HepG2 (cell line): ENCODE measurements around the gene ARHGAP35. TPM values are rescaled to one million over a fixed set of nuclear protein-coding genes. Genes with fewer than 3 reads are reported as not detected.

ENCODE experiments used
- ATAC-seq: fragments of 200-7000 bp; cut with Tn5 transposase; 3 replicates; pipeline ENCODE4 v1.9.1; 2020; ENCODE audit warnings: mild to moderate bottlenecking, moderate library complexity
- BruUV-seq: library from RNA; stranded (reverse); fragments of 400-500 nt; replicated peaks from 2 replicates; lab custom pipeline; 2021; lab: Mats Ljungman, UMichigan
- CTCF ChIA-PET: fragments of 300-600 bp; formaldehyde crosslinking; extraction: SDS; loops from one replicate; lab custom pipeline; 2021; ENCODE audit warnings: low total read pairs, inconsistent platforms, low intra/inter-chr PET ratio; lab: Yijun Ruan, JAX
- POLR2A ChIA-PET: fragments of 350-600 bp; sonication (Branson Sonifier 250); formaldehyde crosslinking; loops from one replicate; lab custom pipeline; 2020; ENCODE audit warnings: antibody characterized with exemption, inconsistent platforms; lab: Yijun Ruan, JAX
- DNase-seq: peaks from one replicate; pipeline ENCODE4 v3.0.0-alpha.2; 2015; ENCODE audit warnings: low spot score
- FAIRE-seq: peaks from 3 replicates; lab custom pipeline; 2011; peaks lifted over from hg19 to GRCh38; lab: Jason Lieb, UNC
- H2AFZ ChIP-seq: one replicate; pipeline ENCODE4 v1.6.1; 2011; ENCODE audit warnings: low read length, inconsistent platforms
- H3K27ac ChIP-seq: fragments of 300-600 bp; 3 replicates; pipeline ENCODE4 v1.8.0; 2011; ENCODE audit warnings: mixed run types, mild to moderate bottlenecking, mixed read lengths, low read length, inconsistent platforms; ENCODE audit not compliant: insufficient read depth; ENCODE audit errors: extremely low read length
- H3K27me3 ChIP-seq, 2 experiments: fragments of 200-600 bp in 1 of 2; 2 replicates in 1 of 2; 3 replicates in 1 of 2; pipeline versions ENCODE4 v1.6.0 to v1.8.0; 2011; ENCODE audit warnings: low read length in 2 of 2, mild to moderate bottlenecking in 2 of 2, moderate library complexity in 2 of 2, inconsistent platforms in 1 of 2; ENCODE audit not compliant: insufficient read depth in 2 of 2, control insufficient read depth in 1 of 2
- H3K36me3 ChIP-seq, 2 experiments: fragments of 200-600 bp in 1 of 2; replicated peaks in 1 of 2; 2 replicates in 1 of 2; 3 replicates in 1 of 2; pipeline versions ENCODE4 v1.5.1 to v1.8.0; 2011; ENCODE audit warnings: low read length in 2 of 2, inconsistent platforms in 1 of 2; ENCODE audit not compliant: insufficient read depth in 2 of 2, control insufficient read depth in 1 of 2
- H3K4me1 ChIP-seq: 2 replicates; pipeline ENCODE4 v1.5.1; 2012; ENCODE audit warnings: low read length, inconsistent platforms; ENCODE audit not compliant: insufficient read depth
- H3K4me2 ChIP-seq: 2 replicates; pipeline ENCODE4 v1.6.0; 2011; ENCODE audit warnings: low read depth, low read length, inconsistent platforms
- H3K4me3 ChIP-seq, 3 experiments: fragments of 200-600 bp in 1 of 3; sonication (generic), shearing (Covaris generic) in 1 of 3; replicated peaks in 1 of 3; 2 replicates each; pipeline ENCODE4 v1.5.1; 2011 to 2016; ENCODE audit warnings: low read length in 3 of 3, inconsistent platforms in 2 of 3, low read depth in 2 of 3, mild to moderate bottlenecking in 2 of 3, control low read depth in 1 of 3, mixed read lengths in 1 of 3; ENCODE audit not compliant: insufficient read depth in 1 of 3
- H3K79me2 ChIP-seq: one replicate; pipeline ENCODE4 v1.6.1; 2011; ENCODE audit warnings: low read length, inconsistent platforms; ENCODE audit not compliant: insufficient read depth
- H3K9ac ChIP-seq: 2 replicates; pipeline ENCODE4 v1.6.0; 2011; ENCODE audit warnings: mild to moderate bottlenecking, low read depth, low read length, inconsistent platforms; ENCODE audit not compliant: insufficient read depth
- H3K9me3 ChIP-seq: 2 replicates; pipeline ENCODE4 v1.5.1; 2012; ENCODE audit warnings: mild to moderate bottlenecking, low read length
- H4K20me1 ChIP-seq: 2 replicates; pipeline ENCODE4 v1.6.0; 2011; ENCODE audit warnings: inconsistent platforms, mild to moderate bottlenecking, low read length, moderate library complexity; ENCODE audit not compliant: insufficient read depth
- ELF3 ChIP-seq: IDR thresholded peaks from 2 replicates; pipeline ENCODE4 v1.6.1; 2016; ENCODE audit warnings: missing genetic modification reagents, missing compliant biosample characterization
- MAFG ChIP-seq: sonication (generic); formaldehyde crosslinking; IDR thresholded peaks from 2 replicates; pipeline ENCODE4 v1.5.1; 2020; ENCODE audit warnings: mild to moderate bottlenecking, missing genetic modification reagents
- MIER3 ChIP-seq: IDR thresholded peaks from 2 replicates; pipeline ENCODE4 v1.6.1; 2016; ENCODE audit warnings: missing compliant biosample characterization, borderline replicate concordance
- NR2F1 ChIP-seq, 2 experiments: fragments of 450-650 bp in 1 of 2; formaldehyde crosslinking in 1 of 2; IDR thresholded peaks; 2 replicates each; pipeline versions ENCODE4 v1.5.0 to v1.6.1; 2016 to 2020; ENCODE audit warnings: mild to moderate bottlenecking in 1 of 2, missing compliant biosample characterization in 1 of 2, missing genetic modification reagents in 1 of 2, moderate library complexity in 1 of 2
- POLR2AphosphoS5 ChIP-seq: IDR thresholded peaks from 2 replicates; pipeline ENCODE4 v1.6.1; 2012; ENCODE audit warnings: low read depth, low read length
- SRSF4 ChIP-seq: fragments of 200-400 bp; formaldehyde crosslinking; IDR thresholded peaks from one replicate; pipeline ENCODE4 v1.6.1; 2018; ENCODE audit warnings: mild to moderate bottlenecking, low read depth, low read length, moderate library complexity; ENCODE audit not compliant: poor library complexity, severe bottlenecking
- ZNF432 ChIP-seq: sonication (generic); formaldehyde crosslinking; IDR thresholded peaks from 2 replicates; pipeline ENCODE4 v1.5.0; 2020; ENCODE audit warnings: missing genetic modification reagents, mild to moderate bottlenecking, borderline replicate concordance
- WGBS: methylation state at CpG from one replicate; pipeline ENCODE4 v1.1.6; 2017; ENCODE audit warnings: low lambda C conversion rate; 5-methylcytosine and 5-hydroxymethylcytosine counted together
- in situ Hi-C: cut with HindIII; loops from 2 replicates; pipeline ENCODE4 v1.10.0; 2017; ENCODE audit warnings: low pct_unique_long_range_greater_than_20kb; ENCODE audit not compliant: extremely low pct_ligation_motif_present
- intact Hi-C: fragments of 100-400 bp; cut with micrococcal nuclease; formaldehyde crosslinking; loops from one replicate; pipeline ENCODE4 v1.10.0; 2022; ENCODE audit not compliant: unreplicated experiment
- polyA plus RNA-seq, 8 experiments: library from polyadenylated mRNA; depleted of rRNA in 3 of 8; stranded (reverse) in 7 of 8; unstranded in 1 of 8; fragments of >200 nt; fragmentation: Illumina TruSeq in 4 of 8; extraction: Trizol in 4 of 8; gene quantifications; 2 replicates each; pipeline versions ENCODE4 v1.2.1 to v1.2.3, GENCODE V29; 2011 to 2016; ENCODE audit warnings: low read depth in 4 of 8, missing spikeins in 1 of 8, mixed read lengths in 1 of 8; ENCODE audit not compliant: insufficient read depth in 1 of 8
- total RNA-seq, 5 experiments: library from RNA; depleted of rRNA; stranded (reverse); fragments of >200 nt; fragmentation: Illumina TruSeq; extraction: Trizol; gene quantifications; 2 replicates each; pipeline ENCODE4 v1.2.3, GENCODE V29; 2016; ENCODE audit warnings: low read depth in 1 of 5
- TF ChIP-seq, protein P1 (sequence below), 2 experiments: IDR thresholded peaks; 2 replicates each; pipeline ENCODE4 v1.6.1; 2011 to 2012; ENCODE audit warnings: low read length in 2 of 2, borderline replicate concordance in 1 of 2, low read depth in 1 of 2, mild to moderate bottlenecking in 1 of 2, moderate library complexity in 1 of 2
- TF ChIP-seq, protein P2 (sequence below): sonication (generic); formaldehyde crosslinking; IDR thresholded peaks from 2 replicates; pipeline ENCODE4 v1.5.0; 2020; ENCODE audit warnings: missing genetic modification reagents

Gene ARHGAP35
- total and polyA plus RNA-seq, 2 of the 13 experiments (the other 11 are each of a cell fraction or from before 2014, with no cell fraction given), result 30.1 to 30.2 TPM

DNA sequence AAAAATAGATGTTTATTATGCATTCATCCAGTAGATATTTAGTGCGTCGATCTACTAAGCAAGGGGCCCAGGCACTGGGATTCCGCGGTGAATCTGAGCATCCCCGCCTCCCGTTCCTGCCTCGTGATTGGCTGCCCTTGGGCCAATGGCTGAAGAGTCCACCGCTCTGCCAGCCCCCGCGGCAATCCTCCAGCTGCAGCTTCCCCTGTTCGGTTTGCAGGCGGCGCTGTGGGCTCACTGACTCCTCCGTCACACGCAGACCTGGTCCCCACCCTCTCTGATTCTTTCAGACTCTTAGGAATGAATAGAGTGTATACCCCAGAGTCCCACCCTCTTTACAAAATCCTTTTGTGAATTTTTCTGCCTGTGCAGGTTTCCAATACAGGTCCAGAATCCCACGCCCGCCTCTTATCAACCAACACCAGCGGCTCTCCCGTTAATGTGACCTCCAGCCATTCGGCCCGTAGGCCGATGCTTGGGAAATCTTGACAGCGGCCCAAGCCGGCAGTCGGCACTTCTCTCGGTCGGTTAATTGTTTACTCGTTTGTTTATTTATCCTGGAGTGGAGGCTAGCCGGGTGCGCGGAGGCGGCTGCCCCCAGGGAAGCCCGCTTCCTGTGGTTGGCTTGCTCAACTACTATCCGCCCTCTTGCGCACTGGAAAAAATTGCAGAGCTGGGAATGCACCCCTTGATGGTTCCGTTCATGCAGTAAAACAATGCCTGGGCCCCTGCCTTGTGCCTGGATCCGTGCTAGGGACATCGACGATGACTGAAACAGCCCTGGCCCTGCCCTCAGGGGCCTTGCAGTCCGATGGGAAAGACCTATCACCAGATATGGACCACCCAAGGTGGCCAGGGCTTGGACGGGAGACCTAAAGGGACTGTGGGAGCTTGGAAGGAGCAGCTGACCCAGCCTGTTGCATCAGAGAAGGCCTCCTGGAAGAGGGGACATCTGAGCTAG, 4.5 kb upstream of the ARHGAP35 start (continued):
- no peak for TF ChIP-seq SRSF4

GRCh38 chr19:46859637-46860124, 1.1 kb upstream of the ARHGAP35 start:
- Histone ChIP-seq H3K27ac (peak overlapping the region; percentile 100), H3K4me1 (peaks cover 56% of the 10 kb centered on the region), H3K36me3 (no peaks in the 10 kb centered on the region), H3K9ac (peak overlapping the region; percentile 99), H3K4me3 (peak overlapping the region in 1 of 3 experiments; percentile 49; a peak in 1 of 6 replicates), H3K79me2 (peaks cover 34% of the 10 kb centered on the region), H4K20me1 (peaks cover 25% of the 10 kb centered on the region), H3K9me3 (no peaks in the 10 kb centered on the region), H2AFZ (no peak overlapping the region), H3K4me2 (peak overlapping the region; percentile 91), H3K27me3 (no peaks in the 10 kb centered on the region; a peak in 1 of 5 replicates)
- ChIA-PET POLR2A (interaction anchor here (0.8 to 2.1 kb wide), 9 partner anchors 9 to 125 kb away, joined by 3 to 11 read pairs (median 5); partner anchors contain the start of gene AP2S1), CTCF (no interaction called here)
- ATAC-seq (peak; percentile 10; the same call in 2 of the 3 replicates), DNase-seq (peak; percentile 87), FAIRE-seq (no peak)
- in situ Hi-C loops (loop anchor here (5.0 kb wide), 1 partner anchor 133 kb away; no protein-coding TSS in a partner anchor), intact Hi-C loops (loop anchor here (5.0 kb wide), 1 partner anchor 93 kb away; no protein-coding TSS in a partner anchor)
- 14% methylated on average over 12 of the region's 18 CpGs for WGBS
- TSS peak; percentile 88 for BruUV-seq
- 0 out of 2 replicates have a peak, but pooled peaks have one; percentile 18 for TF ChIP-seq MIER3 (CRISPR knock-in tag)
- 0 out of 4 replicates have a peak, but pooled peaks of 1 of the 2 experiments have one; percentile 10 for TF ChIP-seq NR2F1 (CRISPR knock-in tag; IDR thresholded peaks at IDR 0.05)
- TF ChIP-seq POLR2AphosphoS5, result peak; percentile 61; the same call in 1 of the 2 replicates
- no peak for TF ChIP-seq MAFG (CRISPR knock-in tag)
- TF ChIP-seq, protein P1, sequence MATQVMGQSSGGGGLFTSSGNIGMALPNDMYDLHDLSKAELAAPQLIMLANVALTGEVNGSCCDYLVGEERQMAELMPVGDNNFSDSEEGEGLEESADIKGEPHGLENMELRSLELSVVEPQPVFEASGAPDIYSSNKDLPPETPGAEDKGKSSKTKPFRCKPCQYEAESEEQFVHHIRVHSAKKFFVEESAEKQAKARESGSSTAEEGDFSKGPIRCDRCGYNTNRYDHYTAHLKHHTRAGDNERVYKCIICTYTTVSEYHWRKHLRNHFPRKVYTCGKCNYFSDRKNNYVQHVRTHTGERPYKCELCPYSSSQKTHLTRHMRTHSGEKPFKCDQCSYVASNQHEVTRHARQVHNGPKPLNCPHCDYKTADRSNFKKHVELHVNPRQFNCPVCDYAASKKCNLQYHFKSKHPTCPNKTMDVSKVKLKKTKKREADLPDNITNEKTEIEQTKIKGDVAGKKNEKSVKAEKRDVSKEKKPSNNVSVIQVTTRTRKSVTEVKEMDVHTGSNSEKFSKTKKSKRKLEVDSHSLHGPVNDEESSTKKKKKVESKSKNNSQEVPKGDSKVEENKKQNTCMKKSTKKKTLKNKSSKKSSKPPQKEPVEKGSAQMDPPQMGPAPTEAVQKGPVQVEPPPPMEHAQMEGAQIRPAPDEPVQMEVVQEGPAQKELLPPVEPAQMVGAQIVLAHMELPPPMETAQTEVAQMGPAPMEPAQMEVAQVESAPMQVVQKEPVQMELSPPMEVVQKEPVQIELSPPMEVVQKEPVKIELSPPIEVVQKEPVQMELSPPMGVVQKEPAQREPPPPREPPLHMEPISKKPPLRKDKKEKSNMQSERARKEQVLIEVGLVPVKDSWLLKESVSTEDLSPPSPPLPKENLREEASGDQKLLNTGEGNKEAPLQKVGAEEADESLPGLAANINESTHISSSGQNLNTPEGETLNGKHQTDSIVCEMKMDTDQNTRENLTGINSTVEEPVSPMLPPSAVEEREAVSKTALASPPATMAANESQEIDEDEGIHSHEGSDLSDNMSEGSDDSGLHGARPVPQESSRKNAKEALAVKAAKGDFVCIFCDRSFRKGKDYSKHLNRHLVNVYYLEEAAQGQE (IDR thresholded peaks at IDR 0.05; ENCODE audit: borderline replicate concordance in 1 of 2, low read depth in 1 of 2, low read length in 2 of 2), result peak in 1 of 2 experiments; percentile 56; a peak in 1 of 4 replicates
- TF ChIP-seq, protein P2, sequence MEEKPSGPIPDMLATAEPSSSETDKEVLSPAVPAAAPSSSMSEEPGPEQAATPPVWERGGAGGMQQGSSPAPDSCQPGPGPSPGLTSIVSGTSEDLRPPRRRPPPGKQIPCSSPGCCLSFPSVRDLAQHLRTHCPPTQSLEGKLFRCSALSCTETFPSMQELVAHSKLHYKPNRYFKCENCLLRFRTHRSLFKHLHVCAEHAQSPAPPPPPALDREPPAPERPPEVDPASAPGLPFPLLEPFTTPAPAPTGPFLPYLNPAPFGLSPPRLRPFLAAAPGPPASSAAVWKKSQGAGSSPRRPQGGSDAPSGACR (CRISPR knock-in tag), result no peak
- TF ChIP-seq ZNF432 (CRISPR knock-in tag), result no peak
- peak; percentile 59; the same call in 1 of the 2 replicates for TF ChIP-seq ELF3 (CRISPR knock-in tag)
